Measurements from ENCODE around the gene MLLT3.

- TF ChIP-seq CTCF (conservative IDR thresholded peaks at IDR 0.05 in 1 of 2, IDR thresholded peaks at IDR 0.05 in 1 of 2; ENCODE audit: low read depth in 1 of 2, low read length in 2 of 2) (peak; percentile 78 to 81), EZH2 (IDR thresholded peaks at IDR 0.05; ENCODE audit: low read length, missing control alignments) (no peak)
Observed at GRCh38 chr9:20624201-20625002, 2.1 kb upstream of the MLLT3 start.
